T-cell (primary cell): Measurements from ENCODE around the gene RAP1GAP. TPM values are rescaled to one million over a fixed set of nuclear protein-coding genes. Genes with fewer than 3 reads are reported as not detected.

Experiments
- ATAC-seq, 4 experiments: fragments of 200-7000 bp in 3 of 4; fragments of 150-1000 bp in 1 of 4; cut with Tn5 transposase; replicated peaks in 1 of 4; 1 replicate in 3 of 4; 2 replicates in 1 of 4; pipeline ENCODE4 v1.10.0; 2021; ENCODE audit warnings: moderate library complexity in 3 of 4, mild to moderate bottlenecking in 2 of 4, moderate number of reproducible peaks in 1 of 4
- CTCF ChIA-PET, 2 donors: fragments of 300-600 bp; sonication (Branson Sonifier 250); formaldehyde crosslinking; loops; one replicate each; lab custom pipeline; 2022; ENCODE audit warnings: antibody characterized with exemption in 2 of 2; lab: Charles Lee
- POLR2A ChIA-PET, 2 donors: fragments of 300-600 bp; sonication (Branson Sonifier 250); formaldehyde crosslinking; loops; one replicate each; lab custom pipeline; 2022; ENCODE audit warnings: antibody characterized with exemption in 2 of 2; lab: Charles Lee
- DNase-seq, 35 experiments: peaks; one replicate each; pipeline versions ENCODE4 v3.0.0 to v3.0.0-alpha.2; 2013 to 2023
- H3K27ac ChIP-seq: one replicate; pipeline ENCODE4 v1.5.1; 2013; ENCODE audit warnings: low read length
- H3K27me3 ChIP-seq, 2 experiments: replicated peaks in 1 of 2; 1 replicate in 1 of 2; 2 replicates in 1 of 2; pipeline versions ENCODE4 v1.6.1 to v1.7.0; 2013; ENCODE audit warnings: low read length in 1 of 2, mixed read lengths in 1 of 2; ENCODE audit not compliant: control insufficient read depth in 2 of 2, insufficient read depth in 2 of 2; ENCODE audit errors: extremely low read depth in 1 of 2
- H3K36me3 ChIP-seq, 2 donors: 1 replicate in 1 of 2; 2 replicates in 1 of 2; pipeline versions ENCODE4 v1.6.1 to v1.7.0; 2013; ENCODE audit warnings: low read length in 1 of 2; ENCODE audit not compliant: control insufficient read depth in 2 of 2, insufficient read depth in 1 of 2; ENCODE audit errors: extremely low read depth in 1 of 2
- H3K4me1 ChIP-seq, 2 experiments: 1 replicate in 1 of 2; 2 replicates in 1 of 2; pipeline versions ENCODE4 v1.6.1 to v1.7.0; 2013; ENCODE audit warnings: low read length in 2 of 2, mixed read lengths in 1 of 2; ENCODE audit not compliant: insufficient read depth in 2 of 2, control insufficient read depth in 1 of 2; ENCODE audit errors: extremely low read depth in 1 of 2
- H3K4me3 ChIP-seq, 2 donors: 1 replicate in 1 of 2; 2 replicates in 1 of 2; pipeline versions ENCODE4 v1.5.1 to v1.7.0; 2013; ENCODE audit warnings: mild to moderate bottlenecking in 2 of 2, low read length in 1 of 2, moderate library complexity in 1 of 2; ENCODE audit not compliant: control insufficient read depth in 1 of 2; ENCODE audit errors: extremely low read depth in 1 of 2
- H3K9me3 ChIP-seq: 2 replicates; pipeline ENCODE4 v1.7.0; 2013
- H3K27ac Mint-ChIP-seq, 2 donors: one replicate each; pipeline ENCODE4 v1.8.0; 2020 to 2021; ENCODE audit warnings: mild to moderate bottlenecking in 2 of 2, mixed read lengths in 2 of 2
- H3K27me3 Mint-ChIP-seq, 2 donors: one replicate each; pipeline ENCODE4 v1.8.0; 2021 to 2022; ENCODE audit warnings: mixed read lengths in 2 of 2
- H3K36me3 Mint-ChIP-seq: one replicate; pipeline ENCODE4 v1.8.0; 2021; ENCODE audit warnings: mixed read lengths
- H3K4me1 Mint-ChIP-seq, 3 donors: one replicate each; pipeline ENCODE4 v1.8.0; 2020 to 2022; ENCODE audit warnings: mixed read lengths in 3 of 3, mild to moderate bottlenecking in 1 of 3
- H3K4me3 Mint-ChIP-seq, 3 donors: one replicate each; pipeline ENCODE4 v1.8.0; 2020 to 2022; ENCODE audit warnings: mild to moderate bottlenecking in 3 of 3, mixed read lengths in 3 of 3, moderate library complexity in 3 of 3
- H3K9me3 Mint-ChIP-seq, 3 donors: one replicate each; pipeline ENCODE4 v1.8.0; 2020 to 2022; ENCODE audit warnings: mixed read lengths in 3 of 3
- WGBS: methylation state at CpG from one replicate; pipeline ENCODE4 v1.1.5; 2013; ENCODE audit warnings: missing lambda C conversion rate; ENCODE audit not compliant: insufficient coverage; 5-methylcytosine and 5-hydroxymethylcytosine counted together
- total RNA-seq, 35 experiments: library from RNA in 6 of 35; stranded (reverse) in 6 of 35; fragments of 120-200 nt in 1 of 35; gene quantifications; one replicate each; pipeline versions ENCODE4 v1.2.1 to v1.2.4 and lab custom pipeline; 2013 to 2026

RAP1GAP gene
- total RNA-seq, 5 donors from 2014 or later (not counting 1 experiment from before 2014, with no cell fraction given) = 0.18 to 1.0 (median 0.35) TPM

DNA sequence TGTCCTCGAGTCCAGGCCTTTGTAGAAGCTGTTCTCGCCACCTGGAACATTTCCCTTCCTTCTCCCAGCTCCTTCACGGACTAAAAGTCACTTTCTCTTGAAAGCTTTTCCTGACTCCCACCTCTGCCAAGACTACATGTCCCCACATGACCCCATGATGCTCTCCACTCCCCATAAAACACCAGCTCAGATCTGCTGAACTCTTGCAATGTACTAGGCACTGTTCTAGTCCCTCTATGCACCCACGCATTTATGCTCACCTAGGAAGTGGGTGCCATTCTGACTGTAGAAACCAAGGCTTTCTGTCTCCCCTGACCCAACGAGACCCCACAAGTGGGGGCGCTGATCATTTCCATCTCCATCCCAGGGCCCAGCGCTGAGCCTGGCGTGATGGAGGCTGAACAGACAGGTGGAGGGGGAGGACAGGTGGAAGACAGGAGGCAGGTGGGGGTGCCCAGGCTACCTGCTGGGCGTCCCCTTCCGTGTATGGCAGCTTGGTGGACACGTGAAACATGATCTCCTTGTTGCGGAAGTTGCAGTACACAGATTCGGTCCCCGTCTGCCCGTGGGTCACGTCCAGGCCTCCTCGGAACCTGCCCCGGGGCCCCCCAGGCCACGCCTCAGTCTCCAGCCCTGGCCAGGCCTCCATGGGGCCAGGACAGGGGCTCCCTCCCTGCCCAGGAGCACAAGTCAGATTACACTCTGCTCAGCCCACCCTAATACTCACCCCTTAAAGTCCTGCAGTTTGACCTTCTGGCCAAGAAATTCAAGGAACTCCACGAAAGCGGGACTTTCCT, 58.0 kb downstream of the RAP1GAP start:
- H3K4me1 ChIP-seq = peaks cover 0 to 9% of the 10 kb centered on the region in 2 experiments
- WGBS = 85% methylated on average over 17 of the region's 21 CpGs
- no peaks in the 10 kb centered on the region for H3K9me3 ChIP-seq
- H3K4me1 Mint-ChIP-seq = peaks cover 9 to 12% (median 12%) of the 10 kb centered on the region in 3 donors
- no peak for DNase-seq
- H3K27me3 Mint-ChIP-seq = peaks cover 9 to 13% of the 10 kb centered on the region in 2 donors
- H3K4me3 Mint-ChIP-seq = no peak overlapping the region
- no peak overlapping the region for H3K4me3 ChIP-seq
- ChIA-PET POLR2A (no interaction called here), CTCF (no interaction called here)
- ATAC-seq = no peak
- no peaks in the 10 kb centered on the region for H3K9me3 Mint-ChIP-seq
- H3K27ac Mint-ChIP-seq = no peak overlapping the region
- no peaks in the 10 kb centered on the region for H3K36me3 Mint-ChIP-seq
- H3K27me3 ChIP-seq = peaks cover 2 to 13% of the 10 kb centered on the region in 2 experiments
- H3K27ac ChIP-seq = no peak overlapping the region
- no peaks in the 10 kb centered on the region for H3K36me3 ChIP-seq

DNA sequence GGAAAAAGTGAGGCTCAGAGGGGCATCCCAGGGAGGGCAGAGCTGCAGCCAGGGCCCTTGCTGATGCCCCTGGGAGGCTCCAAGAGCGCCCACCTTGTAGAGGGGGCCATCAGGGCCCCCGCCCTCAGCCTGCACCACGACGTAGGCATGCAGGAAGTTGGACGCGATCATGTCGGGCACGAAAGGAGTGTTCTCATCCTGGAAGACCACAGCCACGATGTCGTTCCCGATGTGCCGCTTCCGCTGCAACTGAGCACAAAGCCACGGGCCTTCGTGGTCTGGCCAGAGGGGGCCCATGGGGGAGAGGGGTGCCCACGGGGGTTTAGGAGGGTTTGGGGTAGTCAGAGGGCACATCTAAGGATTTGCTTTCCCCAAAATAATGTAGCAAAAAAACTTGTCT, 59.1 kb downstream of the RAP1GAP start:
- Histone ChIP-seq H3K36me3 (no peaks in the 10 kb centered on the region), H3K9me3 (no peaks in the 10 kb centered on the region), H3K4me3 (no peak overlapping the region), H3K27me3 (peaks cover 2 to 13% of the 10 kb centered on the region in 2 experiments), H3K4me1 (peaks cover 0 to 9% of the 10 kb centered on the region in 2 experiments), H3K27ac (no peak overlapping the region)
- Mint-ChIP-seq H3K36me3 (no peaks in the 10 kb centered on the region), H3K9me3 (no peaks in the 10 kb centered on the region), H3K4me1 (peaks cover 9 to 12% (median 12%) of the 10 kb centered on the region in 3 donors), H3K27ac (no peak overlapping the region), H3K27me3 (peaks cover 9 to 14% of the 10 kb centered on the region in 2 donors), H3K4me3 (no peak overlapping the region)
- 40% methylated on average over 10 of the region's 16 CpGs for WGBS
- POLR2A ChIA-PET = no interaction called here
- CTCF ChIA-PET = no interaction called here
- no peak for DNase-seq
- no peak for ATAC-seq

DNA sequence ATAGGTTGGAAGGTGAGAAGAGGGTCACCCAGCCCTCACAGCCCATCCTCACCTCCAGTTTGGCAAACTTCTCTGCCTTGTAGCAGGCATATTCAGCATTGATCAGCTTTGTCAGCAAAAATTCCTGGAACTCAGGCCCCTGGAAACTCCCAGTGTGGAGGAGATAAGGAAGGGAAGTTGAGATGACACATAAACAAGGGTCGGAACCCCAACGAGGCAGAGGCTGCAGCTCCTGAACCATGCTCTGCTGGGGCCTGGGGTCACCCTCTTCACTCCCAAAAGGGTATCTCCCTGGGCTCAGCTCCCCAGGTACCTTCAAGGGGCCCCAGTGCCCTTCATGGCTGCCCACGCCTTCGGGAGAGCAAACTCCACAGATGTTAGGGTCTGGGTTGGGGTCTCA, 60.4 kb downstream of the RAP1GAP start:
- no peaks in the 10 kb centered on the region for H3K9me3 ChIP-seq
- no peak overlapping the region for H3K27ac ChIP-seq
- Mint-ChIP-seq H3K27me3 (peaks cover 17 to 19% of the 10 kb centered on the region in 2 donors), H3K9me3 (no peaks in the 10 kb centered on the region), H3K4me3 (no peak overlapping the region), H3K36me3 (no peaks in the 10 kb centered on the region), H3K4me1 (peaks cover 9 to 12% (median 12%) of the 10 kb centered on the region in 3 donors), H3K27ac (no peak overlapping the region)
- DNase-seq = no peak
- no peaks in the 10 kb centered on the region for H3K36me3 ChIP-seq
- no CpG with 5 or more reads among the region's 4 CpGs for WGBS
- peaks cover 0 to 9% of the 10 kb centered on the region in 2 experiments for H3K4me1 ChIP-seq
- ChIA-PET CTCF (no interaction called here), POLR2A (no interaction called here)
- no peak overlapping the region for H3K4me3 ChIP-seq
- H3K27me3 ChIP-seq = peaks cover 2 to 13% of the 10 kb centered on the region in 2 experiments
- ATAC-seq = no peak

DNA sequence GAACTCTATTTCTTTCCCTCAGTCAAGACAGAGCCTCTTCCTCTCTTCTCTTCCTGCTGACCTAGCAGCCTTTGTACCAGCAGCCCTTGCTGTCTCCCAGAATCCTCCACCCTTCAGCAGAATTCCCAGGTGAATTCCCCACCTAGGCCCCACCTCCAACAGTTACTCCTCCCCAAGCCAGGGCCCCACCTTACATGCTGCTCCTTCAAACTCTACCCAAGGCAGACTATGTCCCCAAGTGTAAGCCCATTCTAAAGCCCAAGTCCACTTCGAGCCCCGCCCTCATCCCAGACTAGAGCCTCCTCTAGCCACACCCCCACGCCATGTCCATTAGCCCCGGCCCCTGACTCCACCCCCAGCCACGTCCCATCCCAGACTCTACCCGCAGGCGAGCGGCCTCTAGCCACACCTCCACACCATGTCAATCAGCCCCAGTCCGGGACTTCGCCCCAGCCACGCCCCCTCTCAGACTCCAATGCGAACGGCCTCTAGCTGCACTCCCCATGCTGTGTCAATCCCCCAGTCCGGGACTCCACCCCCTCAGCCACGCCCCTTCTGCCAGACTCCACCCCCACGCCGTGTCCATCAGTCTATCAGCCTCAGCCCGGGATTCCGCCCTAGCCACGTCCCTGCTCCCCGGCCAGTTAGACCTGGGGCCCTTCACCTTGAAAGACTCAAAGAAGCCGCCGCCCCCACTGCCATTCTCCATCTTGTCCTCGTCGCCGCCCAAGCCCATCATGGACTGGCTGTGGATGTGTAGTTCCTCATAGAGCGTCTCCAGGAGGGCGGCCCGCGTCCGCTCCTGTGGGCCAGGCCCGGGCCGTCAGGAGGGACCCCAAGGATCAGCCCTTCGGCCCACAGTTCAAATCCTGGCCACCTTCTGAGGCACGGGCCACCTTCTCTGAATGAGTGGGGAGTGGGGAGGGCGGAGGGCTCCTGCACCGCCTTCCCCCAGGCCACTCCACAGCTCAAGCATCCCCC, 61.3 kb downstream of the RAP1GAP start:
- Histone ChIP-seq H3K27me3 (peaks cover 2 to 14% of the 10 kb centered on the region in 2 experiments), H3K9me3 (no peaks in the 10 kb centered on the region), H3K27ac (no peak overlapping the region), H3K4me1 (peaks cover 0 to 9% of the 10 kb centered on the region in 2 experiments), H3K4me3 (no peak overlapping the region), H3K36me3 (no peaks in the 10 kb centered on the region)
- CTCF ChIA-PET = no interaction called here
- POLR2A ChIA-PET = no interaction called here
- Mint-ChIP-seq H3K4me3 (peak overlapping the region in 1 of 3 donors; percentile 44), H3K27me3 (peaks cover 19% of the 10 kb centered on the region in 2 donors), H3K36me3 (no peaks in the 10 kb centered on the region), H3K27ac (no peak overlapping the region), H3K4me1 (peaks cover 9 to 12% (median 12%) of the 10 kb centered on the region in 3 donors), H3K9me3 (no peaks in the 10 kb centered on the region)
- peak in 3 of 4 experiments; percentile 41 to 59 (median 46) for ATAC-seq
- DNase-seq = peak in 16 of 35 experiments; percentile 3 to 32 (median 11)
- 28% methylated on average over 21 of the region's 37 CpGs for WGBS

DNA sequence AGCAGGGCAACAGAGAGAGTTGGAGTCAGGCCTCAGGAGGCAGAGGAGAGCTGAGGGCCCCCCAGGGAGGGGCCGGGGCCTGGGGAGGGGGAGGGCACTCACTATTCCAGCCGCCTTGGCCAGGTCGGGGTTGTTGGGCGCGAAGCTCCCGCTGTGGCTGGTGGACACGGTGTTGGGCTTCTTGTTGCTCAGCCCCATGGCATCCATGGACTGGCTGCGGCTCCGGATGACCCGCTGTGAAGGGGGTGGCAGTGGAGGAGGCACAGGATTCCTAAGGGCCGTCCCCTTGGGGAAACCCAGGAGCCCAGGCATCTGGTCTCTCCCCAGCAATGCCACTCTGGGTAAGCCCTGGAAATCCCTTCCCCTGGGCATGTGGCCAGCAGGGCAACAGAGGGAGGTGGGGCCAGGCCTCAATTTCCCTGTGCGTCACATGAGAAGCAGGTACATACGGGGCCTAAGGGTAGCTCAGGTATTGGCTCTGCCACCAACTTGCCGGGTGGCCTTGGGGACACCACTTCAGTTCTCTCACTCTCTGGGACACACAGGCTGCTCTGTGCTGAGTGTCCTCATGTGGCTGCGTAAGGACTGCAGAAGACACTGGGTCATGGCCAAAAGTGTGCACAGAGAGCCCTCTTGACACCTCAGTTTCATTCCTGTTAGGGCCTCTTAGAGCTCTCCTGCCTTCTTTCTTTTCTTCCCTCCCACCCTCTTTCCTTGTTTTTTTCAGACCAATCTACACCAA, 63.0 kb downstream of the RAP1GAP start:
- H3K4me3 ChIP-seq = no peak overlapping the region
- H3K27ac Mint-ChIP-seq = no peak overlapping the region
- DNase-seq = no peak
- H3K27ac ChIP-seq = no peak overlapping the region
- peaks cover 2 to 26% of the 10 kb centered on the region in 2 experiments for H3K27me3 ChIP-seq
- CTCF ChIA-PET = no interaction called here
- WGBS = 94% methylated on average over 13 of the region's 15 CpGs
- ATAC-seq = peak in 1 of 4 experiments; percentile 15
- H3K9me3 Mint-ChIP-seq = no peaks in the 10 kb centered on the region
- POLR2A ChIA-PET = no interaction called here
- H3K4me3 Mint-ChIP-seq = no peak overlapping the region
- H3K36me3 Mint-ChIP-seq = no peaks in the 10 kb centered on the region
- H3K4me1 Mint-ChIP-seq = peaks cover 9 to 12% (median 12%) of the 10 kb centered on the region in 3 donors
- no peaks in the 10 kb centered on the region for H3K36me3 ChIP-seq
- no peaks in the 10 kb centered on the region for H3K9me3 ChIP-seq
- H3K27me3 Mint-ChIP-seq = peaks cover 19 to 22% of the 10 kb centered on the region in 2 donors
- H3K4me1 ChIP-seq = peaks cover 0 to 9% of the 10 kb centered on the region in 2 experiments
